ENCODE data around the gene TMEM126B. TPM values are rescaled to one million over a fixed set of nuclear protein-coding genes. Genes with fewer than 3 reads are reported as not detected.
"Not testable (repeated sequence)": the region's sequence is repeated elsewhere in the genome, so short reads cannot be mapped to it uniquely, and the experiment has no call there.

Gene TMEM126B
- total RNA-seq, 1 donor from 2014 or later, result 42.0 TPM

- H3K36me3 Mint-ChIP-seq (ENCODE audit: low read depth, unreplicated experiment), result peaks cover 15% of the 10 kb centered on the region
Observed at GRCh38 chr11:85609286-85609685, 19.1 kb upstream of the TMEM126B start.

GRCh38 chr11:85611643-85612042 is 16.8 kb upstream of the TMEM126B start:
- not testable (repeated sequence) for H3K9me3 Mint-ChIP-seq (ENCODE audit: unreplicated experiment)
- peak overlapping the region; percentile 32 for H3K27ac Mint-ChIP-seq (ENCODE audit: unreplicated experiment)

More at GRCh38 chr11:85609286-85609685, 19.1 kb upstream of the TMEM126B start:
- H3K4me1 Mint-ChIP-seq (ENCODE audit: unreplicated experiment), result peaks cover 15% of the 10 kb centered on the region
- H3K27me3 Mint-ChIP-seq (ENCODE audit: unreplicated experiment); DNase-seq (ENCODE audit: low spot score); H3K9me3 Mint-ChIP-seq (ENCODE audit: unreplicated experiment); H3K27ac Mint-ChIP-seq (ENCODE audit: unreplicated experiment); H3K4me3 Mint-ChIP-seq (ENCODE audit: unreplicated experiment): not testable (repeated sequence)

GRCh38 chr11:85619499-85619898 is 8.9 kb upstream of the TMEM126B start:
- no peaks in the 10 kb centered on the region for H3K36me3 Mint-ChIP-seq (ENCODE audit: low read depth, unreplicated experiment)
- H3K9me3 Mint-ChIP-seq (ENCODE audit: unreplicated experiment), result no peaks in the 10 kb centered on the region
- peaks cover 2% of the 10 kb centered on the region for H3K27me3 Mint-ChIP-seq (ENCODE audit: unreplicated experiment)
- H3K4me1 Mint-ChIP-seq (ENCODE audit: unreplicated experiment), result no peaks in the 10 kb centered on the region
- no peak overlapping the region for H3K4me3 Mint-ChIP-seq (ENCODE audit: unreplicated experiment)
- no peak overlapping the region for H3K27ac Mint-ChIP-seq (ENCODE audit: unreplicated experiment)
- no peak for DNase-seq (ENCODE audit: low spot score)
- no peak for TF ChIP-seq CTCF (IDR thresholded peaks at IDR 0.05; ENCODE audit: unreplicated experiment)

More at GRCh38 chr11:85611643-85612042, 16.8 kb upstream of the TMEM126B start:
- not testable (repeated sequence) for DNase-seq (ENCODE audit: low spot score); H3K27me3 Mint-ChIP-seq (ENCODE audit: unreplicated experiment); H3K4me3 Mint-ChIP-seq (ENCODE audit: unreplicated experiment)
- H3K4me1 Mint-ChIP-seq (ENCODE audit: unreplicated experiment), result peaks cover 15% of the 10 kb centered on the region
- peaks cover 15% of the 10 kb centered on the region for H3K36me3 Mint-ChIP-seq (ENCODE audit: low read depth, unreplicated experiment)

GRCh38 chr11:85620256-85620655 is 8.1 kb upstream of the TMEM126B start:
- H3K27ac Mint-ChIP-seq (ENCODE audit: unreplicated experiment), result no peak overlapping the region
- H3K27me3 Mint-ChIP-seq (ENCODE audit: unreplicated experiment), result peaks cover 2% of the 10 kb centered on the region
- no peaks in the 10 kb centered on the region for H3K9me3 Mint-ChIP-seq (ENCODE audit: unreplicated experiment)

GRCh38 chr11:85626496-85626895 is 1.9 kb upstream of the TMEM126B start:
- Mint-ChIP-seq H3K27me3 (ENCODE audit: unreplicated experiment) (peaks cover 1% of the 10 kb centered on the region), H3K9me3 (ENCODE audit: unreplicated experiment) (no peaks in the 10 kb centered on the region), H3K27ac (ENCODE audit: unreplicated experiment) (no peak overlapping the region), H3K4me1 (ENCODE audit: unreplicated experiment) (peaks cover 18% of the 10 kb centered on the region), H3K4me3 (ENCODE audit: unreplicated experiment) (peak overlapping the region; percentile 98), H3K36me3 (ENCODE audit: low read depth, unreplicated experiment) (no peaks in the 10 kb centered on the region)
- TF ChIP-seq CTCF (IDR thresholded peaks at IDR 0.05; ENCODE audit: unreplicated experiment), result no peak
- DNase-seq (ENCODE audit: low spot score), result no peak

More at GRCh38 chr11:85620256-85620655, 8.1 kb upstream of the TMEM126B start:
- no peaks in the 10 kb centered on the region for H3K4me1 Mint-ChIP-seq (ENCODE audit: unreplicated experiment)
- no peak overlapping the region for H3K4me3 Mint-ChIP-seq (ENCODE audit: unreplicated experiment)
- no peak for TF ChIP-seq CTCF (IDR thresholded peaks at IDR 0.05; ENCODE audit: unreplicated experiment)
- no peak for DNase-seq (ENCODE audit: low spot score)
- no peaks in the 10 kb centered on the region for H3K36me3 Mint-ChIP-seq (ENCODE audit: low read depth, unreplicated experiment)

GRCh38 chr11:85627332-85627997 is 928 bp upstream of the TMEM126B start, which contains the start of gene DLG2:
TSS of gene DLG2 (minus strand) at chr11:85627344.
- peak within 1 kb of the TSS; percentile 91 for H3K27ac Mint-ChIP-seq (ENCODE audit: unreplicated experiment)
- peak within 1 kb of the TSS; percentile 98 for H3K4me3 Mint-ChIP-seq (ENCODE audit: unreplicated experiment)
- no peak for TF ChIP-seq CTCF (IDR thresholded peaks at IDR 0.05; ENCODE audit: unreplicated experiment)
- no peaks in the 10 kb centered on the region for H3K9me3 Mint-ChIP-seq (ENCODE audit: unreplicated experiment)
- DNase-seq (ENCODE audit: low spot score), result peak; percentile 6
- no peaks in the 10 kb centered on the region for H3K36me3 Mint-ChIP-seq (ENCODE audit: low read depth, unreplicated experiment)
- H3K4me1 Mint-ChIP-seq (ENCODE audit: unreplicated experiment), result peaks cover 18% of the 10 kb centered on the region
- H3K27me3 Mint-ChIP-seq (ENCODE audit: unreplicated experiment), result peaks cover 1% of the 10 kb centered on the region
